ENCODE data around the gene PPM1E. TPM values are rescaled to one million over a fixed set of nuclear protein-coding genes. Genes with fewer than 3 reads are reported as not detected.

PPM1E gene
- total and polyA plus RNA-seq, 8 donors = 0.09 to 1.3 (median 0.42) TPM

DNA sequence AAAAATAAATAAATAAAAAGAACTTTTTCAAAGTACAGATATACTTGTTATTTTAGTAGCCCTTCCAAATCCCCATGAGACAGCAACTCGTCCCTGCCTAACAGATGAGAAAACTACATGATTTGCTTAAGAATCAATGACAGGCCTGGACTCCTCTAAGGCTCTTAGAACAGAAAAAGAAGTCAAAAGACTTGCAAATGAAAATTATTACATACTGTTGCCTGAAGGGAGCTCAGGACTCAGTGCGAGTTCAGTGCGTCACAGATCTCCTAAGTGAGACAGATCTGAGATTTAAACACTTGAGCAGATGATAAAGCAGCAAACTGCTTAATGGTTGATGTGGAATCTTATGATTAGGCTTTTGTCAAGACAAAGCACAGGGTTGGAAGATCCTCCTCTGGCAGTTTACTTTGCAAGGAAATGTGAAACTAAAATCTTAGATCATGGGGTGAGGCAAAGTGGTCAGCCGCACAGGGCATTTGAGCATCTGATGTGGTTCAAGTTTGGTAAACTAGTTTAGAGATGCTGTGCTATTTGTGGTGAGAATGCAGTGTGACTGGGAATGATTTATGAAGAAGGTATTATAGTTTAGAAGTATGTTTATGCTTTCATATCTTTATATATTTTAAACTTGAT, 212.9 kb downstream of the PPM1E start:
- H3K36me3 ChIP-seq = no peaks in the 10 kb centered on the region
- no peak overlapping the region for H3K27ac ChIP-seq
- ATAC-seq (peak in 1 of 4 donors; percentile 13), FAIRE-seq (no peak), DNase-seq (no peak)
- H3K4me3 ChIP-seq = no peak overlapping the region
- intact Hi-C loops (cut with DNase I) = no loop called here
- WGBS, 2 donors = 86 to 87% methylated on average over 4 of the region's 4 CpGs
- H3K9me3 ChIP-seq = no peaks in the 10 kb centered on the region
- TF ChIP-seq, protein P1, sequence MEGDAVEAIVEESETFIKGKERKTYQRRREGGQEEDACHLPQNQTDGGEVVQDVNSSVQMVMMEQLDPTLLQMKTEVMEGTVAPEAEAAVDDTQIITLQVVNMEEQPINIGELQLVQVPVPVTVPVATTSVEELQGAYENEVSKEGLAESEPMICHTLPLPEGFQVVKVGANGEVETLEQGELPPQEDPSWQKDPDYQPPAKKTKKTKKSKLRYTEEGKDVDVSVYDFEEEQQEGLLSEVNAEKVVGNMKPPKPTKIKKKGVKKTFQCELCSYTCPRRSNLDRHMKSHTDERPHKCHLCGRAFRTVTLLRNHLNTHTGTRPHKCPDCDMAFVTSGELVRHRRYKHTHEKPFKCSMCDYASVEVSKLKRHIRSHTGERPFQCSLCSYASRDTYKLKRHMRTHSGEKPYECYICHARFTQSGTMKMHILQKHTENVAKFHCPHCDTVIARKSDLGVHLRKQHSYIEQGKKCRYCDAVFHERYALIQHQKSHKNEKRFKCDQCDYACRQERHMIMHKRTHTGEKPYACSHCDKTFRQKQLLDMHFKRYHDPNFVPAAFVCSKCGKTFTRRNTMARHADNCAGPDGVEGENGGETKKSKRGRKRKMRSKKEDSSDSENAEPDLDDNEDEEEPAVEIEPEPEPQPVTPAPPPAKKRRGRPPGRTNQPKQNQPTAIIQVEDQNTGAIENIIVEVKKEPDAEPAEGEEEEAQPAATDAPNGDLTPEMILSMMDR (IDR thresholded peaks at IDR 0.05) = no peak
- H3K4me1 ChIP-seq = no peaks in the 10 kb centered on the region
- no peaks in the 10 kb centered on the region for H3K27me3 ChIP-seq

DNA sequence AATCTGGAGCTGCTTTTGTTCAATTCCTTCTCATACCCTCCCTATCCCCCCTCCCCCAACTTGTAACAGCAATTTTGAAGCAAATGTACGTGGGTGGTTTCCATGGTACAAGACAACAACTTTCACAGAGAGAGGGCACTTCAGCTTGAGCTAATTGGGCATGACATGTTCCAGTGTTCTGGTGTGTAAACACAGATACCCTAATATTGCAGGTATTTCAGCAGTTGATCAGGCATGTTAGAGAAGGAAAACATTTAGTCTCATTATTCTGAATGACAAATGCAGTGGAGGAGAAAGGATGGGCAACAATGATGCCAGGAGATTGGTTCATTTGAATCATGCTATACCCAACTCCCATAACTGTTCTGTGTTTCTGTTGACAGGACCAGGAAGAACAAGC, 213.5 kb downstream of the PPM1E start:
- intact Hi-C loops (cut with DNase I) = no loop called here
- 35 to 44% methylated on average over 1 of the region's 1 CpG for WGBS, 2 donors
- FAIRE-seq = no peak
- Histone ChIP-seq H3K36me3 (no peaks in the 10 kb centered on the region), H3K27me3 (no peaks in the 10 kb centered on the region), H3K27ac (no peak overlapping the region), H3K4me3 (no peak overlapping the region), H3K4me1 (no peaks in the 10 kb centered on the region), H3K9me3 (no peaks in the 10 kb centered on the region)
- TF ChIP-seq, protein P1 (IDR thresholded peaks at IDR 0.05) = no peak
- no peak for DNase-seq
- peak in 3 of 4 donors; percentile 18 to 84 (median 79) for ATAC-seq

DNA sequence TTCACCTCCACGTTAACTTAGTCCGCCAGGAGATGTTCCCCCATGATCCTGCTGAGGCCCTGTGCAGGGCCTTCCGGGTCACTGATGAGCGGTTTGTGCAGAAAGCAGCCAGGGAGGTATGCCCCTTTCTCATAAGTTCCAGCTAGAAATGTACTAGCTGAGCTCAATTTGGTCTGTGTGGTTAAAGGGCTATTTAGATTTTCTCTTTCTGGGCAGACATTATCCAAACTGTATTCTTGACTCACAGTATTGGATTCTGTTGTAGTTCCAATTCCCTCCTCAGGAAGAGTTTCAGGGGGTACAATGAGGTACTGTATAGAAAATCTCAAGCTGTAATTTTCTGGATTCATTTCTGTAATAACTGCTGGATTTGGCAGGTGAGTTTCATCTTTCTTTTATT, 214.0 kb downstream of the PPM1E start:
- FAIRE-seq = no peak
- Histone ChIP-seq H3K27me3 (no peaks in the 10 kb centered on the region), H3K9me3 (no peaks in the 10 kb centered on the region), H3K36me3 (no peaks in the 10 kb centered on the region), H3K4me3 (no peak overlapping the region), H3K27ac (peak overlapping the region in 1 of 4 donors; percentile 12), H3K4me1 (no peaks in the 10 kb centered on the region)
- DNase-seq = no peak
- intact Hi-C loops (cut with DNase I) = no loop called here
- no peak for ATAC-seq
- TF ChIP-seq, protein P1 (IDR thresholded peaks at IDR 0.05) = no peak
- WGBS, 2 donors = 94% methylated on average over 4 of the region's 4 CpGs

DNA sequence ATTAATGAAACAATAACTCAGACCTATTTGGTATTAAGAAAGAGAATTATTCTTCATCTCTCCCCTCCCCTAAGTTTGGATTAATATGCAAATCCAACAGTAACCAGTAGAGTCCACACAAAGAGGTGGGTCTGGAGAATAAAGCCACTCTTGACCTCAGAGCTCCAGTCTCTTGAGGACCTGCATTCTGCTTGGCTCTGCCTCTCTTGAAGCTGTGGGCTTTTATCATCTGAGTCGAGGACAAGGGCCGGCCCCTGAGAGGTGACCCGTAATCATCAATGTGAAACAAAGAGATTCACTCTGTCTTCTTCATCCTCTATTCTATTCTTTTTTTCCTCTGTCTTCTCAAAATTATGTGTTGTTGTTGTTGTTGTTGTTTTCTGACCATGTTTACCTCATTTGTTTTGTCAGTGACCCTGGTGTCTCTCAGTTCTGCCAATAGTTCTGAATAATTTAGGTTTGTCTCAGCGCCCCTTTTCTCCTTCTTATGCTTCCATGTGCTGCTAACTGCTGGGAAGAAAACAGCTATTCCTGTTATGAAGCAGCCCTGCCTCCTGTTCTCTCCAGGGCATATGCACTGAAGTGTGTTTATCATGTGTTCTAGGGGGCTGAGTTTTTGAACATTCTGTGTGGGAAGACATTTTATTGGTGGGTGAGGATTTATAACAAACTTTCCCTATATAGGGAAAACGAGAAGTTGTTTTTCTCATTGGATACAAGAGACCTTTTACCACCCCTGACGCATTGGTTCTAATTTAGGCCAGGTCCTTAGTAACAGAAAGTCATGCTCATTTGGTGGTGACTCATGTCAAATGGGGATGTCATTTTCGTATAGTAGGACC, 215.2 kb downstream of the PPM1E start:
- Histone ChIP-seq H3K4me3 (no peak overlapping the region), H3K4me1 (no peaks in the 10 kb centered on the region), H3K9me3 (no peaks in the 10 kb centered on the region), H3K27ac (no peak overlapping the region), H3K27me3 (no peaks in the 10 kb centered on the region), H3K36me3 (no peaks in the 10 kb centered on the region)
- TF ChIP-seq, protein P1 (IDR thresholded peaks at IDR 0.05) = no peak
- FAIRE-seq (no peak), DNase-seq (no peak), ATAC-seq (no peak)
- intact Hi-C loops (cut with DNase I) = no loop called here
- 65 to 67% methylated on average over 7 of the region's 7 CpGs for WGBS, 2 donors

DNA sequence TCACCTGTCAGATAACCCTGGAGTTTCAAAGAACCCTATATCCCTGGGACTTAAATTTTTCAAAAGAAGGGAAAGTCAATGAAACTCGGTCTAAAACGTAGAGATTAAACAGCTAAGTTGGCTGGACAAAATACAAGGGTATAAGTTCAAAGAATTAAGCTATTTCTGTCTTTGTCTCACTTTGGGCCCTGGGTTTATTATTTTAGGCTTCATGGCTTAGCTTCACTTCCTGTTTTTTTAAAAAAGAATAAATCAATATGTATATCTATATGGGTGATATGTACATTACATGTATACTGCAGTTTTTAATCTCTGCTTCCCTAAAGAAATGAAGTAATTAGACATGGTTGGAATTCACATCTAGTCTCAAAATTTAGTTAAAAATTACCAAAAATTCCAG, 218.7 kb downstream of the PPM1E start:
- H3K36me3 ChIP-seq = no peaks in the 10 kb centered on the region
- H3K9me3 ChIP-seq = no peaks in the 10 kb centered on the region
- no peaks in the 10 kb centered on the region for H3K4me1 ChIP-seq
- no peak overlapping the region for H3K4me3 ChIP-seq
- DNase-seq = no peak
- ATAC-seq = no peak
- TF ChIP-seq, protein P1 (IDR thresholded peaks at IDR 0.05) = no peak
- 75 to 79% methylated on average over 2 of the region's 2 CpGs for WGBS, 2 donors
- intact Hi-C loops (cut with DNase I) = no loop called here
- no peak overlapping the region for H3K27ac ChIP-seq
- no peak for FAIRE-seq
- no peaks in the 10 kb centered on the region for H3K27me3 ChIP-seq
